SH-SY5Y (cell line): Measurements from ENCODE around the gene MIR17HG.

Source experiments
- GATA2 ChIP-seq: IDR thresholded peaks from 2 replicates; pipeline ENCODE4 v1.6.1; 2011; ENCODE audit warnings: mild to moderate bottlenecking, low read depth, low read length
- GATA3 ChIP-seq: IDR thresholded peaks from 2 replicates; pipeline ENCODE4 v1.6.1; 2011; ENCODE audit warnings: low read depth, mild to moderate bottlenecking, low read length, moderate library complexity

Gene MIR17HG

DNA sequence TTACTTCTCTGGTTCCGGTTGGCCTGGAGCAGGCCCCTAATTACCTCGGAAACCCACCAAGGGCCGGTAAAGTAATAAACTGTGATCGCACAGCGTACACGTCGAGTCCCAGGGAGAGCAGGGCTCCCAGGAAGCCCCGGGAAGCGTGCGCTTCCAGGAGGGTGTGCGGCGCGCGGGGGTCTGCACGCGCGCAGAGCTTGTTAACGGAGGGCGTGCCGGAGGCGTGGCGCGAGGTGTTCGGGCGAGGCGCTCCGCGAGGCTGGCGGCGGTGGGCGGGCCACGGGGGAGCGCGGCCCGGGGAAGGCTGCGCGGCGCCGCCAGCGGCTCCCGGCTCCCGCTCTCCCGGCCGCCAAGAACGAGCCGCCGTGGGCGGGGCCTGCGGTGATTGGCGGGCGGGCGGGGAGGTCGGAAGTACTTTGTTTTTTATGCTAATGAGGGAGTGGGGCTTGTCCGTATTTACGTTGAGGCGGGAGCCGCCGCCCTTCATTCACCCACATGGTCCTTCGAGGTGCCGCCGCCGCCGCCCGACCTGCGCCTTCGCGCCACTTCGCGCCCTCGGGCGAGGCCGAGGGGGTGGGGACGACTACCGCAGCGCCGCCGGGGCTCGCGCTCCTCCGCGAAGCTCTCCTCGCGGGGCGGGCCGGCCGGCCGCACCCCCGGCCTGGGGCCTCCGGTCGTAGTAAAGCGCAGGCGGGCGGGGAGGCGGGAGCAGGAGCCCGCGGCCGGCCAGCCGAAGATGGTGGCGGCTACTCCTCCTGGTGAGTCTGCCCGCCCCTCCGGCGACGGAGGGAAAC lies at the start of gene MIR17HG:
MIR17HG (plus strand) TSS at position 486 of the 794 bp plus-strand sequence.
- TF ChIP-seq GATA2 (no peak), GATA3 (no peak)

DNA sequence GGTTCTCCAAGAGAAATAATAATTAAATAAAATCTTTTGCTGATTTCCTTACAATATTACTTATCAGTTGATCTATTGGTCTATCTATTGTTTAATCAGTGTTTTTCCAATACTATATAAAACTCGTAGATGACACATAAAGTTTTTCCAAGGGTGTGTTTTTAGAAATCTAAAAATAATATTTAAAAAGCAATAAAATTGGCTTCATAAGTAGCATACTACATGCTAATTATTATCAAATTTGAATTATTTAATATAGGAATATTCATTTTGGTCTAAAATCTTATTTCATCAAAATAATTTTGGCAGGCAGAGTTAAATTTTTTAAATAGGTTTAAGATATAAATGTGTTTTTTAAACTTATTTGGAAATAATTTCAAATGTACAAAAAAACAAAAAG lies 49.4 kb upstream of the MIR17HG start:
- TF ChIP-seq GATA2 (no peak), GATA3 (no peak)

DNA sequence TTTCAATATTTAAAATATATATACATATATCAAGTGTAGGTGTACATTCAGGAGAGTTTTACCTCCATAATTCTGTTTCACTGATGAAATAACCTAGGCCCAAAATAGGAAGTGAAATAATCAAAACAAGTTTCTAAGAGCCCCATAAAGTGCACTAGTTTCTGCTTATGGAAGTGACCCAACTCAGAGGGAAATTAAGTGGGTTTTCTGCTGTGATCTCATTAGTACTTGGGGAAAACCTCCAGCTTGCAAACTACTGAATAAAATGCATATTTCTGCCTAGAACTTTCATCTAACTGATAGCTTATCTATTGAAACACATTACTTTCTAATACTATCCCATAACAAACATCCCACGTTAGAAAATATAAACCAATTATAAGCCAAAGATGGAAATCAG lies 45.4 kb upstream of the MIR17HG start:
- TF ChIP-seq GATA2 (no peak), GATA3 (no peak)

DNA sequence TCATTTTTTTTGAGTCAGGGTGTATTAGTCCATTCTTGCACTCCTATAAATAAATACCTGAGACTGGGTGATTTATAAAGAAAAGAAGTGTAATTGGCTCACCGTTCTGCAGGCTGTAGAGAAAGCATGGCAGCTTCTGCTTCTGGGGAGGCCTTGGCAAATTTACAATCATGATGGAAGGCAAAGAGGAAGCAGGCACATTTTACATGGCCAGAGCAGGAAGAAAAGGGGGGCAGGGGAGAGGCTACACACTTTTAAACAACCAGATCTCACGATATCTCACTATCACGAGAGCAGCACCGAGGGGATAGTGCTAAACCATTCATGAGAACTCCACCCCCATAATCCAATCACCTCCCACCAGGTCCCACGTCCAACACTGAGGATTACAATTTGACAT lies 44.5 kb upstream of the MIR17HG start:
- no peak for TF ChIP-seq GATA3
- no peak for TF ChIP-seq GATA2

DNA sequence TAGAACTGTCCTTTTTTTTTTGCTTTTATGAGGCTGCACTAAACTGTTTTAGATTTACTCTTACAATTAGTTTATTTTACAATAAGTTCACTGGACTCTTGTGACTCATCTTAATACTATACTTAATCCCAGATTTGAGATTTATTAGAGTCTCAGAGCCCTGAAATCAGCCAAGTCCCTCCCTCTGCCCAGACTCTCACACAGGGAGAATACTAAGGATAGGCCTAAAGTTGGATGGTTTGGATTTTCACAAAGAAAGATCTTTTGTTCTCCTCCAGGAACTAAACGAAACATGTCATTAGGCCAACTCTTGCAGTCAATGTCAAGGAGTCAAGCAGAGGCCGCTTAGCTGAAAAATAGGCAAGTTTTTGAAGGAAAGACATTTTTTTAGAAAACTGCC lies 42.7 kb upstream of the MIR17HG start:
- TF ChIP-seq GATA3: no peak
- no peak for TF ChIP-seq GATA2

DNA sequence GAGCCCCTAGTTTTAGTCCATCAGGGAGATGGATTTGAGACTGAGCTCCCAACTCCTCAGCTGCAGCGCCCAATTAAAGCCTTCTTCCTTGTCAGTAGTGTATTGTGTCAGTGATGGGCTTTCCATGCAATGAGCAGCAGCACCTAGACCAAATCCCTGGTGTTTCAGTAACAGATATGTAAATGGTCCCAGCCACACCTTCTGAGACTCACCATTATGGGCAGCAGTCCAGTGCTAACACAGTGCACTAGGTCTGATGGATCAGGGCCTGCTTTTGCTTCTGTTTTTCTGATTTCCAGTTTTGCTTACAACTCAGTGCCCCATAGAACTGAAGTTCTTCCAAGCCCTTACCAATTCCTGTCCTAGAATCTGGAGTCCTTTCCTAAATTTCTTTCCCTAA lies 41.8 kb upstream of the MIR17HG start:
- no peak for TF ChIP-seq GATA2
- no peak for TF ChIP-seq GATA3

DNA sequence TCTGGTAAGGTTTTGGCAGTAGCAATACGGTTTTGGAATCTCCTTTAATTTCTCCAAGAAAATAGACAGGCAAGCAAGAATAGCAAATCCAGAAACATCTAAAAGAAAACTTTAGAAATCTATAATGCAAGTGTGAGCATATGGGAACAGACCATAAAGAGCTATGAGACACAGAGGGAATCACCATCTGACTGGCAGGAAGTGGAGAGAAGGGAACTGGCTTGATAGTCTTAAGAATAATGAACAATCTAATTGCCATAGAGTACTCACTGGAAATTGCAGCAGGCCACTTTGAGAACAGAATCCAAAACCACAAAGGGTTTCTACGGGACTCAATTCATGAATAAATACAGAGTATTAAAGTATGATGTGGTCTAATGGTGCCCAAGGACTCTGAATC lies 39.6 kb upstream of the MIR17HG start:
- TF ChIP-seq GATA3 (no peak), GATA2 (no peak)

DNA sequence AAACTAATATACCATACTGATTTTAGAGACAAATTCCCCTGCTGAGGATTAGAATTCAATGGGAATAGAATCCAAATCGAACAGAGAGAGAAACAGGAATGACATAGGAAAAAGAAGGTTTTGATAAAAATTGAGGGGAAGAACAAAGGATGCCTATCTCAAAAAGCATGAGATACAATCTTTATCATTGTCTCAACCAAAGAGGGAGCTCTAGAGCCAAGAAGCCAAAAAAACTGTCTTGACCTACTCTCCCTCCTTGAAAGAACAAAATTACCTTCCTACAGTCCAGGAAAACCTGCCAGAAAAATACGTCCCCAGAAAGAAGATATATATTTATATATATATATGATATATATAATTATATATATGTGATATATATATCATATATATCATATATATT lies 39.2 kb upstream of the MIR17HG start:
- TF ChIP-seq GATA3 (no peak), GATA2 (no peak)

DNA sequence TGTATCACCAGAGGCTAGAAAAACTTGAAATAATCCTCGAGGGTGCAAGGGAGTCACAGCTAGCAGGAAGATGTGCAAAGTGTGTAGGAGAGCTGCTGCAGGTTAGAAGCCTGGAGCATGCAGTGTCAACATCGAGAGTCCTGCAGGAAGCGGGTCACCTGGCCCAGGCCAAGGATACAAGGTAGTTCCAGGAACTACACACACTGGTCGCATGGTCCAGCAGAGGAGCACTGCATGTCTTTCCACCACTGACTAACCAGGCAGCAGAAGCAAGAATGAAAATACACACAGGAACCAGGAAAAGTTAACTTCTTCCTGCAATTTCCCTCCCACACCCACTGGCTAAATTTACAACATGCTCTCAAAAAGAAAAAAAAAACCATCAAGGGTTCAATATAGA lies 36.0 kb upstream of the MIR17HG start:
- TF ChIP-seq GATA2 (no peak), GATA3 (no peak)

DNA sequence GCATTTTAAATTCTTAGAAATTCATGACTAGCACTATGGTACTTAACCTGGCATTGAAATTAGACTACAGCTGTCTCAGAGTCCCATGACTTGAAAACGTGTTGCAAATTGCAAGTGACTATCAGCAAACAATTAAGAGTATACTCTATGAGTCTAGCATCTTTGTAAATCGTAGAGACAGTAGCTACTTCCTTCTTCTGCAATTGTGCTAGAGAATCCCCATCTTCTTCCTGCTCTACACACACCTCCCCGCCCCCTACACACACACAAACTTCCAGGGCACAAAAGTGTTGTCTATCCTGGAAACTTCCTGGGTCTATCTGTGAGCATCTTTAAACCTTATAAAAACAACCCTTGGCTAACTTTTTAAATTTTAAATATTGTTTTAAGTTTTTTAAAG lies 35.2 kb upstream of the MIR17HG start:
- no peak for TF ChIP-seq GATA3
- no peak for TF ChIP-seq GATA2

DNA sequence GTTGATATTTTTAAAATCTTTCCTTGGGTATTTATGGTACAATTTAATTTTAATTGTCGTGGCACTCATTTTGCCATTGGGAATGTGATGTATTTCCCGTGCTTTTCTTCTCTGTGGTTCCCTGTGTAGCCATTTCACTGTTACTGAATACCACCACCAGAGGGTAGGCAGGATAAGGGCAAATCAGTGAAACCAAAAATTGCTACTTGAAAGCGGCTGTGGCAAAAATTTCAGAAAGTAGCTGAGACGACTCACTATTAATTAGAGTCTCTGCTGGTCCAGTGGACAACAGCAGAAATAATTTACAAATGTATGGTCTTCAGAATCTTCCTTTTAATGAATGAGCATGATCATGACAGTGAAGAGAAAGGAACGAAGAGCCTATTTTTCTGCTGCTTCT lies 34.4 kb upstream of the MIR17HG start:
- TF ChIP-seq GATA3 (no peak), GATA2 (no peak)

DNA sequence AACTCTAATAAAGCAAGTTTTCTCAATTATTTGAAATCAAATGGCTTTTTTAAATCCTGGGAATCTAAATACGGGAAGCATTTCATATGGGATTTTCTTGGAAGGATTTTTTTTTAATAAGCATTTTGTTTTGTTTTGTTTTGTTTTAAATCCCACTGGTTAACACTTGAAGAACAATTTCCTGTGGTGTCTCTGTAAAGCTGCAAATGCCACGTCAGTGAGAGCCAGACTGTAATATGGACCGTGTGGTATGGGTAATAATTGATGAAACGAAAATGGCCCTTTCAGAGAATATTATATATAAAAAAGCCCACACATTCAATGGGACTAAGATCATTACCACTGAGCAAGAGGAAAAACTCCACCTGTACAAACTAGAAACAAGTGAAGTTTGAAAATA lies 33.9 kb upstream of the MIR17HG start:
- TF ChIP-seq GATA3: no peak
- no peak for TF ChIP-seq GATA2

DNA sequence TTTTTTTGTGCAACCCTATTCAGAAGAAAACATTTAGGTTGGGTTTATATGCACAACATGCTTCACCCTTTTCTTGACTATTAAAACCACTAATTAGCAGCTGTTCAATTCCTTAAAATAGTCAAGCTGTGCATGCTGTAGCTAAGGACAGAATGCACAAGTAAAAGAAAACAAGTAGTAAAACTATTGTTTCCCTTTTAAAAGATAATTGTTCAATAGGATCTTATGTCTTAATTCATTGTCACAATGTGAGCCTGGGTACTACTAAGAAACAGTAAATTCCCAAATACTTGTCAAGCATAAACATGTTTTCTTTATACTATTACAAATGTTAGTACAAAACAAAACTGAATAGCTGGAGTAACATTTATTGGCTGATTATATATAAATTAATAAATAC lies 32.6 kb upstream of the MIR17HG start:
- no peak for TF ChIP-seq GATA3
- TF ChIP-seq GATA2: no peak

DNA sequence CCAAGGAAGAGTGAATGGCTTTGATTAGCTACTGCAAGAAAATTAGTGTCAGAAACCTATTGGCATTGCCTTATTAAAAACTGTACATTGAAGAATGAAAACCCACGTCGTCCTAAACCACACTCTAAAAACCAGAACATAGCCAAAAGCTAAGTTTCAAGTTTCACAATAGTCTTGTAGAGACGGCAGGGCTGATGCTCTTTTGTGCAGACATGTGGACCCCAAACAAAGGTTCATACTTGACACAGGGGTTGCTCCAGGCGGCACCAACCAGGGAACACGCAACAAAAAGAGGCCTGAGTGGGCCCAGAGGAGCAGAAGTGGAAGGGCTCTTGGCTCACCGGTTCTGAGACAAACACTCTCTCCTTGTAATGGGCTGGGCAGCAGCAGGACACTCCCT lies 28.6 kb upstream of the MIR17HG start:
- TF ChIP-seq GATA2 (no peak), GATA3 (no peak)

DNA sequence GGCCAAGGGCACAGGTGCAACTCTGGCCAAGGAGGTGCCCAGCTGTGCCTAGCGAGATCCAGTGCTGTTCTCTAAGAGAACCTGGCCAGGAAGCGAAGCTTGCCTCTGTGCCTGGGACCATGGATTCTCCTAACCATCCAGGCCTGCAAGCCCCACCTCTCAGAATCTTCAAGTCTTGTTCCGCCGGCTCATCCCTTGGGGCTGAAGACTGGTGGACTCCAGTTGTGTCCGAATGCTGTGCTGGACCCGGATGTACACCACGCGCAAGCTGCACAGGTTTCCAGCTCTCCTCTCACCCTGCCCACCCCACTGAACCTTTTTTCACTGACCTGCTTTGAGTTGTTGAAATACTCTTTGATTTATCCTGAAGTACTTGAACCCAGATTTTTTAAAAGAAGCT lies 27.5 kb upstream of the MIR17HG start:
- TF ChIP-seq GATA3 (no peak), GATA2 (no peak)

DNA sequence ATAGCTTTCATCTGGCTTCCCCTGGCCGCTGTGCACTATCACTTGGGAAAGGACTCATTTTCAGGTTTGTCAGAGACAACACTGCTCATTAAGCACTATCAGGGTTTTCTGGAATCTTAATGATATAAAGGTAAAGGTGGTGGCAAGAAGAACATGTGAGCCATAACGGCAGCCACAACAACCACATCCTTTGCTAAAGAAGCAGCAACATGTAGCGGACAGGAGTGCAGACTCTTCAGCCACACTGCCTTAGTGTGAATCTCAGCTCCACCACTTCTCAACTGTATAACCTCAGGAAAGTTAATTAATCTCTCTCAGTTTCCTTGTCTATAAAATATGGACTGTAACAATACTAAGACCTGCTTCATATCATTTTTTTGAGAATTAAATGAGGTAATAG lies 24.1 kb upstream of the MIR17HG start:
- TF ChIP-seq GATA2 (no peak), GATA3 (no peak)

DNA sequence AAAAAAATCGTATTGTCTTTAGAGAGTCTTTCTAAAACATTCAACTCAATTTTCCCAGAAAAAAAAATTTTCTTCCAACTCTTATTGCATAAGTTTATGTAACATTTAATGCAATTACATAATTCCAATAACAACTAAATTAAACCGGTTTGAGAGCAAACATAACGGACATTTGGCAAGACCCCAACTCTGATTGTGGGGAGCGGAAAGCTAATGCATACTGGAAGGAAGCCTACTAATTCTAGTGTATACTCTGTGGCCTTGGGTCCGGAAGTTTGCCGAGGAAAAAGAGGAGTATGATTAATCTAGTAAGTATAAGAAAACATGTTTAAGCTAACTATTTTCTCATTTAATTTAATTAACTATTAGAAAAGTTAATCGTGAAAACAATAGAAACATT lies 21.3 kb upstream of the MIR17HG start:
- TF ChIP-seq GATA3: no peak
- TF ChIP-seq GATA2: no peak
